Adrenal gland (tissue), 12 donors: ENCODE measurements around the gene GALNT10. TPM values are rescaled to one million over a fixed set of nuclear protein-coding genes. Genes with fewer than 3 reads are reported as not detected.

Experiments used
- DNase-seq, 7 donors: peaks; one replicate each; pipeline ENCODE4 v3.0.0-alpha.2; 2019 to 2020
- H3K27ac ChIP-seq, 5 donors: fragments of 200-600 bp; sonication (generic) in 4 of 5; 1 replicate in 3 of 5; 2 replicates in 2 of 5; pipeline versions ENCODE4 v1.5.1 to v1.8.0; 2016 to 2020; ENCODE audit warnings: mild to moderate bottlenecking in 1 of 5
- H3K27me3 ChIP-seq: fragments of 200-600 bp; 2 replicates; pipeline ENCODE4 v1.8.0; 2021
- H3K36me3 ChIP-seq, 2 donors: fragments of 200-600 bp; replicated peaks in 1 of 2; 1 replicate in 1 of 2; 2 replicates in 1 of 2; pipeline versions ENCODE4 v1.5.1 to v1.8.0; 2018 to 2022
- H3K4me1 ChIP-seq, 2 donors: fragments of 200-600 bp; replicated peaks in 1 of 2; 1 replicate in 1 of 2; 2 replicates in 1 of 2; pipeline versions ENCODE4 v1.5.1 to v1.8.0; 2018 to 2021
- H3K4me3 ChIP-seq, 4 donors: fragments of 200-600 bp; sonication (generic) in 3 of 4; one replicate each; pipeline ENCODE4 v1.5.1; 2016 to 2018
- H3K9me3 ChIP-seq, 3 donors: fragments of 200-600 bp; sonication (generic) in 1 of 3; replicated peaks in 1 of 3; 1 replicate in 2 of 3; 2 replicates in 1 of 3; pipeline versions ENCODE4 v1.5.1 to v1.8.0; 2016 to 2021
- CTCF ChIP-seq, 6 experiments: fragments of 450-650 bp in 4 of 6; fragments of 200-600 bp in 2 of 6; sonication (generic) in 1 of 6; IDR thresholded peaks; 1 replicate in 5 of 6; 2 replicates in 1 of 6; pipeline versions ENCODE4 v1.5.1 to v1.8.0; 2016 to 2021; ENCODE audit warnings: antibody characterized with exemption in 6 of 6, mild to moderate bottlenecking in 2 of 6, moderate library complexity in 1 of 6
- POLR2A ChIP-seq, 2 donors: fragments of 450-650 bp; IDR thresholded peaks; one replicate each; pipeline ENCODE4 v1.6.1; 2017; ENCODE audit warnings: antibody characterized with exemption in 2 of 2, mild to moderate bottlenecking in 2 of 2, moderate library complexity in 1 of 2
- WGBS, 4 donors: extraction: QIAGEN DNeasy Blood & Tissue Kit in 2 of 4; methylation state at CpG; one replicate each; pipeline versions ENCODE4 v1.1.5 to v1.1.7; 2013 to 2017; 5-methylcytosine and 5-hydroxymethylcytosine counted together
- intact Hi-C, 2 donors: fragments of 100-400 bp; cut with DNase I; formaldehyde crosslinking; loops; one replicate each; pipeline versions ENCODE4 v1.14.1 to v1.15.0; 2022 to 2023
- polyA plus RNA-seq, 3 donors: library from polyadenylated mRNA; stranded (reverse); fragments of 200-250 nt in 2 of 3; fragments of 350-450 nt in 1 of 3; fragmentation: Illumina TruSeq in 1 of 3; extraction: RNeasy Lipid Tissue Mini Kit (QIAGEN cat#74804) in 1 of 3; gene quantifications; one replicate each; pipeline ENCODE4 v1.2.3, GENCODE V29; 2013 to 2014
- total RNA-seq, 9 donors: library from RNA; depleted of rRNA in 4 of 9; stranded (reverse); fragments of >200 nt in 4 of 9; fragments of 120-200 nt in 1 of 9; fragmentation: NEBNext Ultra II Directional in 1 of 9; extraction: Animal tissue kit (Norgen Biotek cat#: 25700) in 1 of 9; gene quantifications; one replicate each; pipeline versions ENCODE4 v1.1.0 to v1.2.4, GENCODE V29; 2013 to 2023
- donor health status: healthy with polysubstance abuse.
- donor health status: Bipolar disorder and iron deficiency.
- donor health status: DM: yes; HTN: yes; CAD: no.
- donor health status: DM: no; HTN: no; CAD: no.
- donor health status: DM: no; HTN: no; CAD: no.
- donor health status: DM: yes; HTN: yes; CAD: no.

Gene GALNT10
- total and polyA plus RNA-seq, 12 donors: 5.6 to 74.1 (median 43.4) TPM

GRCh38 chr5:154221371-154221896 is 30.9 kb downstream of the GALNT10 start:
- Histone ChIP-seq H3K4me1 (peaks cover 14 to 26% of the 10 kb centered on the region in 2 donors), H3K27ac (peak overlapping the region; percentile 15 to 78 (median 62)), H3K36me3 (no peaks in the 10 kb centered on the region), H3K9me3 (no peaks in the 10 kb centered on the region), H3K4me3 (no peak overlapping the region), H3K27me3 (no peaks in the 10 kb centered on the region)
- TF ChIP-seq POLR2A (IDR thresholded peaks at IDR 0.05) (no peak), CTCF (IDR thresholded peaks at IDR 0.05) (no peak)
- DNase-seq: peak in 6 of 7 donors; percentile 35 to 76 (median 47)
- intact Hi-C loops: no loop called here
- WGBS, 4 donors: 59 to 67% (median 63%) methylated on average over 7 to 8 of the region's 8 CpGs

- no peak overlapping the region for H3K27ac ChIP-seq
- intact Hi-C loops: no loop called here
- H3K4me1 ChIP-seq: peaks cover 14 to 24% of the 10 kb centered on the region in 2 donors
- no peaks in the 10 kb centered on the region for H3K27me3 ChIP-seq
- TF ChIP-seq POLR2A (IDR thresholded peaks at IDR 0.05) (no peak), CTCF (IDR thresholded peaks at IDR 0.05) (no peak)
- 94 to 98% (median 96%) methylated on average over 2 of the region's 2 CpGs for WGBS, 4 donors
- H3K9me3 ChIP-seq: no peaks in the 10 kb centered on the region
- H3K36me3 ChIP-seq: no peaks in the 10 kb centered on the region
- no peak overlapping the region for H3K4me3 ChIP-seq
- DNase-seq: no peak
These were observed 31.9 kb downstream of the GALNT10 start for GRCh38 chr5:154222414-154222813.

- Histone ChIP-seq H3K4me1 (peaks cover 14 to 24% of the 10 kb centered on the region in 2 donors), H3K36me3 (no peaks in the 10 kb centered on the region), H3K4me3 (no peak overlapping the region), H3K27me3 (no peaks in the 10 kb centered on the region), H3K9me3 (no peaks in the 10 kb centered on the region), H3K27ac (no peak overlapping the region)
- TF ChIP-seq CTCF (IDR thresholded peaks at IDR 0.05) (no peak), POLR2A (IDR thresholded peaks at IDR 0.05) (no peak)
- WGBS, 4 donors: 74 to 79% (median 77%) methylated on average over 3 of the region's 3 CpGs
- intact Hi-C loops: no loop called here
- no peak for DNase-seq
These were observed 32.8 kb downstream of the GALNT10 start for GRCh38 chr5:154223320-154223719.

- intact Hi-C loops: no loop called here
- 63 to 83% (median 75%) methylated on average over 2 of the region's 2 CpGs for WGBS, 4 donors
- H3K36me3 ChIP-seq: no peaks in the 10 kb centered on the region
- H3K27ac ChIP-seq: no peak overlapping the region
- no peaks in the 10 kb centered on the region for H3K27me3 ChIP-seq
- no peak overlapping the region for H3K4me3 ChIP-seq
- TF ChIP-seq CTCF (IDR thresholded peaks at IDR 0.05) (no peak), POLR2A (IDR thresholded peaks at IDR 0.05) (no peak)
- no peak for DNase-seq
- H3K4me1 ChIP-seq: peaks cover 4 to 8% of the 10 kb centered on the region in 2 donors
- no peaks in the 10 kb centered on the region for H3K9me3 ChIP-seq
These were observed 36.6 kb downstream of the GALNT10 start for GRCh38 chr5:154227090-154227489.
